Measurements from ENCODE around the gene FXN.

Gene FXN

GRCh38 chr9:69012696-69013381 lies 22.7 kb upstream of the FXN start:
- no peak overlapping the region for H2AFZ ChIP-seq (ENCODE audit: low read depth)
- H4K20me1 ChIP-seq (ENCODE audit: insufficient read depth), result no peaks in the 10 kb centered on the region
- H3K4me3 ChIP-seq (IDR thresholded peaks at IDR 0.05; ENCODE audit: insufficient read depth, low read depth, low read length), result no peak overlapping the region
- H3K4me1 ChIP-seq (ENCODE audit: low read depth, poor library complexity, severe bottlenecking), result no peaks in the 10 kb centered on the region
- TF ChIP-seq CTCF (conservative IDR thresholded peaks at IDR 0.05; ENCODE audit: low read depth, low read length), result no peak
- H3K27me3 ChIP-seq (ENCODE audit: insufficient read depth, low read depth), result no peaks in the 10 kb centered on the region
- H3K36me3 ChIP-seq (ENCODE audit: insufficient read depth), result no peaks in the 10 kb centered on the region
- no peak overlapping the region for H3K4me2 ChIP-seq
- H3K79me2 ChIP-seq (ENCODE audit: insufficient read depth, low read depth), result no peaks in the 10 kb centered on the region
- no peak overlapping the region for H3K27ac ChIP-seq
- no peak overlapping the region for H3K9ac ChIP-seq

DNA sequence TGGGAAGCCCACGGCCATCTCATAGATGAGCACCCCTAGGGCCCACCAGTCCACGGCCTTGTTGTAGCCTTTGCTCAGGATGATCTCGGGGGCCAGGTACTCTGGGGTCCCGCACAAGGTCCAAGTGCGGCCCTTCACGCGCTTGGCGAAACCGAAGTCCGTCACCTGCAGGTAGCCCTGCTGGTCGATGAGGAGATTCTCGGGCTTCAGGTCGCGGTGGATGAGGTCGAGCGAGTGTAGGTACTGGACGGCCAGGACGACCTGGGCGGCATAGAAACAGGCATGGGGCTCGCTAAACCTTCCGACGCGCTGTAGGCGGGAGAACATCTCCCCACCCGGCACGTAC lies 22.2 kb upstream of the FXN start:
- Histone ChIP-seq H3K36me3 (ENCODE audit: insufficient read depth) (no peaks in the 10 kb centered on the region), H3K27me3 (ENCODE audit: insufficient read depth, low read depth) (no peaks in the 10 kb centered on the region), H3K4me2 (no peak overlapping the region), H3K4me1 (ENCODE audit: low read depth, poor library complexity, severe bottlenecking) (no peaks in the 10 kb centered on the region), H3K79me2 (ENCODE audit: insufficient read depth, low read depth) (no peaks in the 10 kb centered on the region), H2AFZ (ENCODE audit: low read depth) (no peak overlapping the region), H3K9ac (no peak overlapping the region), H3K4me3 (IDR thresholded peaks at IDR 0.05; ENCODE audit: insufficient read depth, low read depth, low read length) (no peak overlapping the region), H3K27ac (no peak overlapping the region), H4K20me1 (ENCODE audit: insufficient read depth) (no peaks in the 10 kb centered on the region)
- TF ChIP-seq CTCF (conservative IDR thresholded peaks at IDR 0.05; ENCODE audit: low read depth, low read length), result no peak

GRCh38 chr9:69014013-69014412 lies 21.5 kb upstream of the FXN start, which contains the start of gene PRKACG:
Gene PRKACG, minus strand, starts transcription at chr9:69014113. Its CDS starts 21 bp downstream, at chr9:69014092.
- Histone ChIP-seq H3K27ac (no peak within 1 kb of the TSS), H3K36me3 (ENCODE audit: insufficient read depth) (no peaks in the 10 kb centered on the region), H3K4me1 (ENCODE audit: low read depth, poor library complexity, severe bottlenecking) (no peaks in the 10 kb centered on the region), H2AFZ (ENCODE audit: low read depth) (no peak within 1 kb of the TSS), H3K27me3 (ENCODE audit: insufficient read depth, low read depth) (no peaks in the 10 kb centered on the region), H4K20me1 (ENCODE audit: insufficient read depth) (no peaks in the 10 kb centered on the region), H3K9ac (no peak within 1 kb of the TSS), H3K4me3 (IDR thresholded peaks at IDR 0.05; ENCODE audit: insufficient read depth, low read depth, low read length) (no peak within 1 kb of the TSS), H3K4me2 (no peak within 1 kb of the TSS), H3K79me2 (ENCODE audit: insufficient read depth, low read depth) (no peaks in the 10 kb centered on the region)
- TF ChIP-seq CTCF (conservative IDR thresholded peaks at IDR 0.05; ENCODE audit: low read depth, low read length), result no peak

GRCh38 chr9:69016191-69017096 lies 19.1 kb upstream of the FXN start:
- no peaks in the 10 kb centered on the region for H3K4me1 ChIP-seq (ENCODE audit: low read depth, poor library complexity, severe bottlenecking)

More at GRCh38 chr9:69016191-69017096, 19.1 kb upstream of the FXN start:
- no peak for TF ChIP-seq CTCF (conservative IDR thresholded peaks at IDR 0.05; ENCODE audit: low read depth, low read length)
- Histone ChIP-seq H3K79me2 (ENCODE audit: insufficient read depth, low read depth) (no peaks in the 10 kb centered on the region), H4K20me1 (ENCODE audit: insufficient read depth) (no peaks in the 10 kb centered on the region), H3K4me3 (IDR thresholded peaks at IDR 0.05; ENCODE audit: insufficient read depth, low read depth, low read length) (no peak overlapping the region), H3K27ac (no peak overlapping the region), H3K9ac (no peak overlapping the region), H3K36me3 (ENCODE audit: insufficient read depth) (no peaks in the 10 kb centered on the region), H3K27me3 (ENCODE audit: insufficient read depth, low read depth) (no peaks in the 10 kb centered on the region), H3K4me2 (no peak overlapping the region), H2AFZ (ENCODE audit: low read depth) (no peak overlapping the region)
